HG03025 (cell line): ENCODE data around the gene KLK2.

Experiments
- ATAC-seq: cut with Tn5 transposase; IDR thresholded peaks from one replicate; pipeline ENCODE4 v1.9.1; 2021; ENCODE audit warnings: mild to moderate bottlenecking, moderate library complexity; ENCODE audit not compliant: unreplicated experiment, low FRiP score

KLK2 gene

DNA sequence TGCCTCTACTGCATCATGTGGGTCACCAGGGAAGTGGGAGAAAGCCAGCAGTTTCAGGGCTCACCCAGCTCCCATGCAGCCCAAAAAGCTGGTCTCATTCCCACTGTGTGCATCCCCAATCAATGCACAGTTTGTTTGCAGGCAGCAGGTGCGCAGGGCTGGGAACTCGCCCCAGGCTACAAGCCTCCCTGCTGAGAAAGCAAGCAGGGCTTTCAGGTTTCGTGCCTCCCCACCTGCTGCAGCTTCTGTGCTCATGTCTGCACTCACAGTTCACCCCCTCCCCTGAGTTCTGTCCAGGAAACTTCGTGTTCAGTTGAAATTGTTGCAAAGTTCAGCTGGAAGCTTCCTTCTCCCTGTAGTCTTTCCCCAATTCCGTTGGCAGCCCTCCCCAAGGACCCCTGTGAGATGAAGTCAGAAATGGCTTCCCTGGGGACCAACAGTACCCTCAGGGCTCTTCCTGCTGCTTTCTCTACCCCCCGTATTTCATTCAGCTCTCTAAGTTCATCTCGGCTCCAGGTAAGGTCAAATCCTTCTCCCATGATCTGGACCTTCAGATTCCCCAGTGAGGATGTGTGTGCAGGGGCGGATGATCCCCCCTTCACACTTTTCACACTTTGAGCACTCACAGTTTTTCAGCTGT is 28.8 kb upstream of the KLK2 start:
- no peak for ATAC-seq

DNA sequence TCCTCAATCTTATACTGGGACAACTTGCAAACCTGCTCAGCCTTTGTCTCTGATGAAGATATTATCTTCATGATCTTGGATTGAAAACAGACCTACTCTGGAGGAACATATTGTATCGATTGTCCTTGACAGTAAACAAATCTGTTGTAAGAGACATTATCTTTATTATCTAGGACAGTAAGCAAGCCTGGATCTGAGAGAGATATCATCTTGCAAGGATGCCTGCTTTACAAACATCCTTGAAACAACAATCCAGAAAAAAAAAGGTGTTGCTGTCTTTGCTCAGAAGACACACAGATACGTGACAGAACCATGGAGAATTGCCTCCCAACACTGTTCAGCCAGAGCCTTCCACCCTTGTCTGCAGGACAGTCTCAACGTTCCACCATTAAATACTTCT is 22.5 kb upstream of the KLK2 start:
- ATAC-seq = no peak

DNA sequence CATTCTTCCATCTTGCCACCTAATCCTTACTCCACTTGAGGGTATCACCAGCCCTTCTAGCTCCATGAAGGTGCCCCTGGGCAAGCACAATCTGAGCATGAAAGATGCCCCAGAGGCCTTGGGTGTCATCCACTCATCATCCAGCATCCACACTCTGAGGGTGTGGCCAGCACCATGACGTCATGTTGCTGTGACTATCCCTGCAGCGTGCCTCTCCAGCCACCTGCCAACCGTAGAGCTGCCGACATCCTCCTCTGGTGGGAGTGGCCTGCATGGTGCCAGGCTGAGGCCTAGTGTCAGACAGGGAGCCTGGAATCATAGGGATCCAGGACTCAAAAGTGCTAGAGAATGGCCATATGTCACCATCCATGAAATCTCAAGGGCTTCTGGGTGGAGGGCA is 21.6 kb upstream of the KLK2 start:
- ATAC-seq = no peak

DNA sequence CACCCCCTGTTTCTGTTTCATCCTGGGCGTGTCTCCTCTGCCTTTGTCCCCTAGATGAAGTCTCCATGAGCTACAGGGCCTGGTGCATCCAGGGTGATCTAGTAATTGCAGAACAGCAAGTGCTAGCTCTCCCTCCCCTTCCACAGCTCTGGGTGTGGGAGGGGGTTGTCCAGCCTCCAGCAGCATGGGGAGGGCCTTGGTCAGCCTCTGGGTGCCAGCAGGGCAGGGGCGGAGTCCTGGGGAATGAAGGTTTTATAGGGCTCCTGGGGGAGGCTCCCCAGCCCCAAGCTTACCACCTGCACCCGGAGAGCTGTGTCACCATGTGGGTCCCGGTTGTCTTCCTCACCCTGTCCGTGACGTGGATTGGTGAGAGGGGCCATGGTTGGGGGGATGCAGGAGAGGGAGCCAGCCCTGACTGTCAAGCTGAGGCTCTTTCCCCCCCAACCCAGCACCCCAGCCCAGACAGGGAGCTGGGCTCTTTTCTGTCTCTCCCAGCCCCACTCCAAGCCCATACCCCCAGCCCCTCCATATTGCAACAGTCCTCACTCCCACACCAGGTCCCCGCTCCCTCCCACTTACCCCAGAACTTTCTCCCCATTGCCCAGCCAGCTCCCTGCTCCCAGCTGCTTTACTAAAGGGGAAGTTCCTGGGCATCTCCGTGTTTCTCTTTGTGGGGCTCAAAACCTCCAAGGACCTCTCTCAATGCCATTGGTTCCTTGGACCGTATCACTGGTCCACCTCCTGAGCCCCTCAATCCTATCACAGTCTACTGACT is 18.4 kb upstream of the KLK2 start, which contains the start of gene KLK3:
TSS of gene KLK3 (plus strand) at position 280 of the 775 bp plus-strand sequence. CDS start at position 321, 41 bp downstream.
- ATAC-seq = no peak

DNA sequence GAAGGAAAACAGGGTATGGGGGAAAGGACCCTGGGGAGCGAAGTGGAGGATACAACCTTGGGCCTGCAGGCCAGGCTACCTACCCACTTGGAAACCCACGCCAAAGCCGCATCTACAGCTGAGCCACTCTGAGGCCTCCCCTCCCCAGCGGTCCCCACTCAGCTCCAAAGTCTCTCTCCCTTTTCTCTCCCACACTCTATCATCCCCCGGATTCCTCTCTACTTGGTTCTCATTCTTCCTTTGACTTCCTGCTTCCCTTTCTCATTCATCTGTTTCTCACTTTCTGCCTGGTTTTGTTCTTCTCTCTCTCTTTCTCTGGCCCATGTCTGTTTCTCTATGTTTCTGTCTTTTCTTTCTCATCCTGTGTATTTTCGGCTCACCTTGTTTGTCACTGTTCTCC is 15.9 kb upstream of the KLK2 start:
- ATAC-seq = no peak

DNA sequence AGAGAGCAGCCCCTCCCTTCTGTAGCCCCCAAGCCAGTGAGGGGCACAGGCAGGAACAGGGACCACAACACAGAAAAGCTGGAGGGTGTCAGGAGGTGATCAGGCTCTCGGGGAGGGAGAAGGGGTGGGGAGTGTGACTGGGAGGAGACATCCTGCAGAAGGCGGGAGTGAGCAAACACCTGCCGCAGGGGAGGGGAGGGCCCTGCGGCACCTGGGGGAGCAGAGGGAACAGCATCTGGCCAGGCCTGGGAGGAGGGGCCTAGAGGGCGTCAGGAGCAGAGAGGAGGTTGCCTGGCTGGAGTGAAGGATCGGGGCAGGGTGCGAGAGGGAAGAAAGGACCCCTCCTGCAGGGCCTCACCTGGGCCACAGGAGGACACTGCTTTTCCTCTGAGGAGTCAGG is 14.4 kb upstream of the KLK2 start:
- ATAC-seq = no peak

DNA sequence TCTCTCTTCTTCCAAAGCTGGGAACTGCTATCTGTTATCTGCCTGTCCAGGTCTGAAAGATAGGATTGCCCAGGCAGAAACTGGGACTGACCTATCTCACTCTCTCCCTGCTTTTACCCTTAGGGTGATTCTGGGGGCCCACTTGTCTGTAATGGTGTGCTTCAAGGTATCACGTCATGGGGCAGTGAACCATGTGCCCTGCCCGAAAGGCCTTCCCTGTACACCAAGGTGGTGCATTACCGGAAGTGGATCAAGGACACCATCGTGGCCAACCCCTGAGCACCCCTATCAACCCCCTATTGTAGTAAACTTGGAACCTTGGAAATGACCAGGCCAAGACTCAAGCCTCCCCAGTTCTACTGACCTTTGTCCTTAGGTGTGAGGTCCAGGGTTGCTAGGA is 13.4 kb upstream of the KLK2 start:
- no peak for ATAC-seq

DNA sequence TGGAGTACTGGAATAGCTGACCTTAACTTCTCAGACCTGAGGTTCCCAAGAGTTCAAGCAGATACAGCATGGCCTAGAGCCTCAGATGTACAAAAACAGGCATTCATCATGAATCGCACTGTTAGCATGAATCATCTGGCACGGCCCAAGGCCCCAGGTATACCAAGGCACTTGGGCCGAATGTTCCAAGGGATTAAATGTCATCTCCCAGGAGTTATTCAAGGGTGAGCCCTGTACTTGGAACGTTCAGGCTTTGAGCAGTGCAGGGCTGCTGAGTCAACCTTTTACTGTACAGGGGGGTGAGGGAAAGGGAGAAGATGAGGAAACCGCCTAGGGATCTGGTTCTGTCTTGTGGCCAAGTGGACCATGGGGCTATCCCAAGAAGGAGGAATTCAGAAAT is 12.2 kb upstream of the KLK2 start:
- no peak for ATAC-seq

DNA sequence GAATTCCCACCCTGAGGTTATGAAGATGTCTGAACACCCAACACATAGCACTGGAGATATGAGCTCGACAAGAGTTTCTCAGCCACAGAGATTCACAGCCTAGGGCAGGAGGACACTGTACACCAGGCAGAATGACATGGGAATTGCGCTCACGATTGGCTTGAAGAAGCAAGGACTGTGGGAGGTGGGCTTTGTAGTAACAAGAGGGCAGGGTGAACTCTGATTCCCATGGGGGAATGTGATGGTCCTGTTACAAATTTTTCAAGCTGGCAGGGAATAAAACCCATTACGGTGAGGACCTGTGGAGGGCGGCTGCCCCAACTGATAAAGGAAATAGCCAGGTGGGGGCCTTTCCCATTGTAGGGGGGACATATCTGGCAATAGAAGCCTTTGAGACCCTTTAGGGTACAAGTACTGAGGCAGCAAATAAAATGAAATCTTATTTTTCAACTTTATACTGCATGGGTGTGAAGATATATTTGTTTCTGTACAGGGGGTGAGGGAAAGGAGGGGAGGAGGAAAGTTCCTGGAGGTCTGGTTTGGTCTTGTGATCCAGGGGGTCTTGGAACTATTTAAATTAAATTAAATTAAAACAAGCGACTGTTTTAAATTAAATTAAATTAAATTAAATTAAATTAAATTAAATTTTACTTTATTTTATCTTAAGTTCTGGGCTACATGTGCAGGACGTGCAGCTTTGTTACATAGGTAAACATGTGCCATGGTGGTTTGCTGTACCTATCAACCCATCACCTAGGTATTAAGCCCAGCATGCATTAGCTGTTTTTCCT is 11.5 kb upstream of the KLK2 start:
- no peak for ATAC-seq

DNA sequence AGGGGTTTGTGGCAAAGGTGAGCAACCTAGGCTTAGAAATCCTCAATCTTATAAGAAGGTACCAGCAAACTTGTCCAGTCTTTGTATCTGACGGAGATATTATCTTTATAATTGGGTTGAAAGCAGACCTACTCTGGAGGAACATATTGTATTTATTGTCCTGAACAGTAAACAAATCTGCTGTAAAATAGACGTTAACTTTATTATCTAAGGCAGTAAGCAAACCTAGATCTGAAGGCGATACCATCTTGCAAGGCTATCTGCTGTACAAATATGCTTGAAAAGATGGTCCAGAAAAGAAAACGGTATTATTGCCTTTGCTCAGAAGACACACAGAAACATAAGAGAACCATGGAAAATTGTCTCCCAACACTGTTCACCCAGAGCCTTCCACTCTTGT is 3.8 kb upstream of the KLK2 start:
- no peak for ATAC-seq

DNA sequence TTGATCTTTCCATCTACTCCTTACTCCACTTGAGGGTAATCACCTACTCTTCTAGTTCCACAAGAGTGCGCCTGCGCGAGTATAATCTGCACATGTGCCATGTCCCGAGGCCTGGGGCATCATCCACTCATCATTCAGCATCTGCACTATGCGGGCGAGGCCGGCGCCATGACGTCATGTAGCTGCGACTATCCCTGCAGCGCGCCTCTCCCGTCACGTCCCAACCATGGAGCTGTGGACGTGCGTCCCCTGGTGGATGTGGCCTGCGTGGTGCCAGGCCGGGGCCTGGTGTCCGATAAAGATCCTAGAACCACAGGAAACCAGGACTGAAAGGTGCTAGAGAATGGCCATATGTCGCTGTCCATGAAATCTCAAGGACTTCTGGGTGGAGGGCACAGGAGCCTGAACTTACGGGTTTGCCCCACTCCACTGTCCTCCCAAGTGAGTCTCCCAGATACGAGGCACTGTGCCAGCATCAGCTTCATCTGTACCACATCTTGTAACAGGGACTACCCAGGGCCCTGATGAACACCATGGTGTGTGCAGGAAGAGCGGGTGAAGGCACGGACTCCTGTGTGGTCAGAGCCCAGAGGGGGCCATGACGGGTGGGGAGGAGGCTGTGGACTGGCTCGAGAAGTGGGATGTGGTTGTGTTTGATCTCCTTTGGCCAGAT is 2.7 kb upstream of the KLK2 start:
- ATAC-seq = no peak

DNA sequence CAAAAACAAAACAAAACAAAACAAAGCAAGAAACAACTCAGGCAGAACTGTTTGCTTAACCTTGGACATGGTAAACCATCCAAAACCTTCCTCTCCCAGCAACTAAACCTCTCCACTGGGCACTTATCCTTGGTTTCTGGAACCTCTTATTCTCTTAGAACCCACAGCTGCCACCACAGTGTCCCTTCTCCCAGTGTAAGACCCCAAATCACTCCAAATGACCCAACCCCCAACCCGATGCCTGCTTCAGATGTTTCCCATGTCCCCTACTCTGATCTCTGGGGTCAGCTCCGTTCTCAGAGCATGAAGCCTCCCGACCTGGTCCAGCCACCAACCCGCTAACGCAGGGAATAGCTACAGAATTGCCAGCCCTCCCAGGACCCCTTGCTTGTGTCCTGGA is 972 bp downstream of the KLK2 start:
- ATAC-seq = no peak

DNA sequence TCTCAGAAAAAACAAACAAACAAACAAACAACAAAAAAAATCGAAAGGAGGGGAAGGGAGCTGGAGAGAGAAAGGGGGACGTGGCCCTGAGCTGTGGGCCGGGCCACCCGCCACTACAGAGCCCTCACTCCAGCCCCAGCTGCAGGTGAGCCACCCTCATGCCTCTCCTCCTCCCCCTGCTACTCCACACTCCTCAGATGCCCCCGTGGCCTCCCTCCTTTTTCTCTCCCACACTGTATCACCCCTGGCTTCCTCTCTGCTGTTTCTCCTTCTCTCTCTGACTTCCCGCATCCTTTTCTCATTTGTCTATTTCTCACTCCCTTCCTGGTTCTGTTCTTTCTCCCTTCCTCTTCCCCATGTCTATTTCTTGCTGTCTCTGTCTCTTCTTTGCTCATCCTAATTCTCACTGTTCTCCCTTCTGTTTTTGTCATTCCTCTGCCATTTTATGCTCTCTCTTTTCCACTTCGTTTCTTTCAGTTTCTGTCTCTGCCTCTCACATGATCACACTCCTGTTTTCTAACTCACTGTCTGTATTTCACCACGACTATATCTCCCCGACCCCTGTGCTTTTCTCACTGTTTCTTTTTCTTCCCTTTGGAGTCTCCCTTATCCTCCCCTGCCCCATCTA is 2.7 kb downstream of the KLK2 start:
- no peak for ATAC-seq

DNA sequence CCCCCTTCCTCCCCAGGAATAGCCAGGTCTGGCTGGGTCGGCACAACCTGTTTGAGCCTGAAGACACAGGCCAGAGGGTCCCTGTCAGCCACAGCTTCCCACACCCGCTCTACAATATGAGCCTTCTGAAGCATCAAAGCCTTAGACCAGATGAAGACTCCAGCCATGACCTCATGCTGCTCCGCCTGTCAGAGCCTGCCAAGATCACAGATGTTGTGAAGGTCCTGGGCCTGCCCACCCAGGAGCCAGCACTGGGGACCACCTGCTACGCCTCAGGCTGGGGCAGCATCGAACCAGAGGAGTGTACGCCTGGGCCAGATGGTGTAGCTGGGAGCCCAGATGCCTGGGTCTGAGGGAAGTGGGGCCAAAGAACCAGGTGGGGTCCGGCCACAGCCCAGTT is 3.2 kb downstream of the KLK2 start:
- ATAC-seq = no peak

DNA sequence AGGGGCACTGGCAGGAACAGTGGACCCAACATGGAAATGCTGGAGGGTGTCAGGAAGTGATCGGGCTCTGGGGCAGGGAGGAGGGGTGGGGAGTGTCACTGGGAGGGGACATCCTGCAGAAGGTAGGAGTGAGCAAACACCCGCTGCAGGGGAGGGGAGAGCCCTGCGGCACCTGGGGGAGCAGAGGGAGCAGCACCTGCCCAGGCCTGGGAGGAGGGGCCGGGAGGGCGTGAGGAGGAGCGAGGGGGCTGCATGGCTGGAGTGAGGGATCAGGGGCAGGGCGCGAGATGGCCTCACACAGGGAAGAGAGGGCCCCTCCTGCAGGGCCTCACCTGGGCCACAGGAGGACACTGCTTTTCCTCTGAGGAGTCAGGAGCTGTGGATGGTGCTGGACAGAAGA is 4.1 kb downstream of the KLK2 start:
- no peak for ATAC-seq

DNA sequence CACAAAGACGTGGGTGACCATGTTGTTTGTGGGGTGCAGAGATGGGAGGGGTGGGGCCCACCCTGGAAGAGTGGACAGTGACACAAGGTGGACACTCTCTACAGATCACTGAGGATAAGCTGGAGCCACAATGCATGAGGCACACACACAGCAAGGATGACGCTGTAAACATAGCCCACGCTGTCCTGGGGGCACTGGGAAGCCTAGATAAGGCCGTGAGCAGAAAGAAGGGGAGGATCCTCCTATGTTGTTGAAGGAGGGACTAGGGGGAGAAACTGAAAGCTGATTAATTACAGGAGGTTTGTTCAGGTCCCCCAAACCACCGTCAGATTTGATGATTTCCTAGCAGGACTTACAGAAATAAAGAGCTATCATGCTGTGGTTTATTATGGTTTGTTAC is 5.6 kb downstream of the KLK2 start:
- no peak for ATAC-seq

DNA sequence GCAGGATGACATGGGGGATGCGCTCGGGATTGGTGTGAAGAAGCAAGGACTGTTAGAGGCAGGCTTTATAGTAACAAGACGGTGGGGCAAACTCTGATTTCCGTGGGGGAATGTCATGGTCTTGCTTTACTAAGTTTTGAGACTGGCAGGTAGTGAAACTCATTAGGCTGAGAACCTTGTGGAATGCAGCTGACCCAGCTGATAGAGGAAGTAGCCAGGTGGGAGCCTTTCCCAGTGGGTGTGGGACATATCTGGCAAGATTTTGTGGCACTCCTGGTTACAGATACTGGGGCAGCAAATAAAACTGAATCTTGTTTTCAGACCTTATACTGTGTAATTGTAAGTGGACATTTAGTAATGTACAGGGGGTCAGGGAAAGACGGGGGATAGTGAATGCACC is 7.0 kb downstream of the KLK2 start:
- no peak for ATAC-seq

DNA sequence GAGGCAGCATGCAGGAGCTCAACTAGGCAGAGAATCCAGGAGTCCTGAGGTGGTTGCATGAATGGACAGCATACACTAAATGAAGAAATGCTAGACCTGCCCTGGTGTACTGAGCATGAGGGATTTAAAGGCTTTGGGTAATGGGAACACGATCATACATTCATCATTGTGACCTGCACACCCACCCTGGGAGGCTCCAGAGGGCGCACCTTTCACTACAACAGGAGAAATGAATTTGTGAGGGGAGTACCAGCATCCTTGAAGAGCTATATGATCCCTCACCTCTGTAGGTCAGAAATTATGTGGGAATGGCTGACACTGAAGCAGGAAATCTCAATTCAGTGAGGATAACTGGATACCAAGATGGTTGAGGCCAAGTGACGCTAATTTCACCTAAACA is 8.9 kb downstream of the KLK2 start:
- no peak for ATAC-seq

DNA sequence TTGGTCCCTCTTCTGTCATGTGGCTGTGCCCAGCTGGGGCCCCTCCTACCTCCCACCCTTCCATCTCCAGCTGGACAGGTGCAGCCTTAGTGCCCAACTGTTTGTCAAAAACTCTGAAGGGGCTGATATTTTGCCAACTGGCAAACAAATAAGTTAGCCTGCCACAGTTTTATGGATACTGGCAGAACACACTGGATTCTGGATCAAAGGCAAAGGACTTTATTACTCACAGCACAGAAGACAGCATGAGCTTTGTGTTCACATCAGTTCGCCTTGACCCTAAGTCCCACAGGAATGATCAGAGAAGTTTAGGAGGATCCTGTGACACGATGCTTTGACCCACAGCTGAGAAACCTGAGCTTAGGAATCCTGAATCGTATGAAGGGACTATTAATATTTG is 16.4 kb downstream of the KLK2 start:
- ATAC-seq = no peak

DNA sequence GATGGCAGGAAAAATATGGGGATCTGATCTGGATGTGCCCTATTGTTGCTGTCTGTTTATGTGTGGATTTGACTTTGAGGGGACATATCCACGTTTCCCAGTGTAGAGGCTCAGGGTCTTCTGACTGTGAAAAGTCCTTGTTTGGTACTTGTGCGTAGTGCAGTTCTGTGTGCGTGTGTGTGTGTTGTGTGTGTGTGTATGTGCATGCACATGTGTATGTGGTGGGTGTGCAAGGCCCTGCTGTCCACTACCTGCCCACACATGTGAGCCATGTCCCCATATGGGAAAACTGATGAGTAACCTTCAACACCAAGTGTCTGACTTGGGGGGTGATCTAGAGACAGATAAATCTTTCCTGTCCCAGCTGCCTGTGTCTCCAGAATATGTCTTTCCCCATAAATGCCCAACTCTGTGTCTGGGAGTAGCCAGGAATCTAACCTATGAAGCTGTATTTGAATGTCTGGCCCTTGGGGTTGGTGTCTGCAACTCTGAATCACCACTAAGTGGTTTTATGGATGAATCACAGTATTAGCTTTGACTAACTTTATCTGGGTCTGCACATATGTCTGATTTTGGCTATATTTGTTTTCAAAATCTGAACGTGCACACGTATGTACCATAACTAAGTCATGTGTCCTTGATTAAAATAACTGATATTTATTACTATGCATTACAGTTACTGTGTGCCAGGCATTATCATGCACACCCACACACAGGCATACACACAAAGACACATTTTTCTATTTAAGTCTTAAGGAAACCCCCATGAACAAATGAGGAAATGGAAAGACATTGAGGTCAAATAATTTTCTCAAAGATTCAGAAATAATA is 17.4 kb downstream of the KLK2 start:
- no peak for ATAC-seq
